ENCODE measurements around the gene DPP6.

DPP6 gene

GRCh38 chr7:154433632-154434598, 381.7 kb downstream of the DPP6 start:
- no peak for DNase-seq (ENCODE audit: extremely low read depth, insufficient read length)
- Histone ChIP-seq H3K36me3 (ENCODE audit: control insufficient read depth, insufficient read depth, low read length) (no peaks in the 10 kb centered on the region), H3K27me3 (replicated peaks; ENCODE audit: control insufficient read depth, insufficient read depth, low read length) (no peaks in the 10 kb centered on the region), H3K4me3 (replicated peaks; ENCODE audit: low read depth, low read length) (no peak overlapping the region)
- no peak for TF ChIP-seq CTCF (IDR thresholded peaks at IDR 0.05; ENCODE audit: insufficient read depth, low read length, poor library complexity, severe bottlenecking)

- no peak for TF ChIP-seq CTCF (IDR thresholded peaks at IDR 0.05; ENCODE audit: insufficient read depth, low read length, poor library complexity, severe bottlenecking)
- no peak overlapping the region for H3K4me3 ChIP-seq (replicated peaks; ENCODE audit: low read depth, low read length)
- no peaks in the 10 kb centered on the region for H3K36me3 ChIP-seq (ENCODE audit: control insufficient read depth, insufficient read depth, low read length)
- DNase-seq (ENCODE audit: extremely low read depth, insufficient read length), result no peak
- no peaks in the 10 kb centered on the region for H3K27me3 ChIP-seq (replicated peaks; ENCODE audit: control insufficient read depth, insufficient read depth, low read length)
Measured at GRCh38 chr7:154436560-154436959, 384.4 kb downstream of the DPP6 start.

GRCh38 chr7:154437234-154437633, 385.0 kb downstream of the DPP6 start:
- DNase-seq (ENCODE audit: extremely low read depth, insufficient read length), result no peak
- Histone ChIP-seq H3K27me3 (replicated peaks; ENCODE audit: control insufficient read depth, insufficient read depth, low read length) (no peaks in the 10 kb centered on the region), H3K36me3 (ENCODE audit: control insufficient read depth, insufficient read depth, low read length) (no peaks in the 10 kb centered on the region), H3K4me3 (replicated peaks; ENCODE audit: low read depth, low read length) (no peak overlapping the region)
- no peak for TF ChIP-seq CTCF (IDR thresholded peaks at IDR 0.05; ENCODE audit: insufficient read depth, low read length, poor library complexity, severe bottlenecking)

GRCh38 chr7:154438571-154439367, 386.6 kb downstream of the DPP6 start:
- no peaks in the 10 kb centered on the region for H3K36me3 ChIP-seq (ENCODE audit: control insufficient read depth, insufficient read depth, low read length)
- TF ChIP-seq CTCF (IDR thresholded peaks at IDR 0.05; ENCODE audit: insufficient read depth, low read length, poor library complexity, severe bottlenecking), result no peak
- no peak overlapping the region for H3K4me3 ChIP-seq (replicated peaks; ENCODE audit: low read depth, low read length)
- no peak for DNase-seq (ENCODE audit: extremely low read depth, insufficient read length)
- no peaks in the 10 kb centered on the region for H3K27me3 ChIP-seq (replicated peaks; ENCODE audit: control insufficient read depth, insufficient read depth, low read length)

GRCh38 chr7:154440058-154440457, 387.9 kb downstream of the DPP6 start:
- no peak overlapping the region for H3K4me3 ChIP-seq (replicated peaks; ENCODE audit: low read depth, low read length)
- DNase-seq (ENCODE audit: extremely low read depth, insufficient read length), result no peak
- H3K27me3 ChIP-seq (replicated peaks; ENCODE audit: control insufficient read depth, insufficient read depth, low read length), result no peaks in the 10 kb centered on the region
- H3K36me3 ChIP-seq (ENCODE audit: control insufficient read depth, insufficient read depth, low read length), result no peaks in the 10 kb centered on the region
- TF ChIP-seq CTCF (IDR thresholded peaks at IDR 0.05; ENCODE audit: insufficient read depth, low read length, poor library complexity, severe bottlenecking), result no peak

All from GM06990 (cell line).